Karpas-422 (cell line): ENCODE measurements around the gene PROSER1. TPM values are rescaled to one million over a fixed set of nuclear protein-coding genes. Genes with fewer than 3 reads are reported as not detected.
"Not testable (repeated sequence)": the region's sequence is repeated elsewhere in the genome, so short reads cannot be mapped to it uniquely, and the experiment has no call there.

ENCODE experiments used
- DNase-seq: peaks from one replicate; pipeline ENCODE4 v3.0.0-alpha.2; 2015
- H2AFZ ChIP-seq: fragments of 200-600 bp; sonication (generic); 2 replicates; pipeline ENCODE4 v1.6.1; 2014; ENCODE audit warnings: antibody characterized with exemption, low read length, mixed read lengths
- H3K27ac ChIP-seq: fragments of 200-600 bp; sonication (generic); 2 replicates; pipeline ENCODE4 v1.5.1; 2014; ENCODE audit warnings: mild to moderate bottlenecking, low read length, moderate library complexity
- H3K27me3 ChIP-seq: fragments of 200-600 bp; sonication (generic); 2 replicates; pipeline ENCODE4 v1.6.1; 2014; ENCODE audit warnings: low read length, mixed read lengths
- H3K36me3 ChIP-seq: fragments of 200-600 bp; sonication (generic); 2 replicates; pipeline ENCODE4 v1.6.1; 2014; ENCODE audit warnings: low read length, mixed read lengths; ENCODE audit not compliant: insufficient read depth
- H3K4me1 ChIP-seq: fragments of 200-600 bp; sonication (generic); 2 replicates; pipeline ENCODE4 v1.6.1; 2014; ENCODE audit warnings: mild to moderate bottlenecking, low read length, mixed read lengths
- H3K4me2 ChIP-seq: fragments of 200-600 bp; sonication (generic); 2 replicates; pipeline ENCODE4 v1.6.1; 2014; ENCODE audit warnings: low read length, low read depth, mild to moderate bottlenecking; ENCODE audit not compliant: poor library complexity, severe bottlenecking
- H3K4me3 ChIP-seq: fragments of 200-600 bp; sonication (generic); 2 replicates; pipeline ENCODE4 v1.5.1; 2014; ENCODE audit warnings: mild to moderate bottlenecking, antibody characterized with exemption, low read length, mixed read lengths
- H3K79me2 ChIP-seq: fragments of 200-600 bp; sonication (generic); 2 replicates; pipeline ENCODE4 v1.6.1; 2014; ENCODE audit warnings: mild to moderate bottlenecking, low read length, mixed read lengths
- H3K9ac ChIP-seq: fragments of 200-600 bp; sonication (generic); 2 replicates; pipeline ENCODE4 v1.6.0; 2014; ENCODE audit warnings: low read length
- H3K9me2 ChIP-seq: fragments of 200-600 bp; sonication (generic), shearing (Covaris generic); replicated peaks from 2 replicates; pipeline ENCODE4 v1.6.0; 2014; ENCODE audit warnings: mild to moderate bottlenecking, low read length, moderate library complexity; ENCODE audit not compliant: insufficient read depth
- H3K9me3 ChIP-seq: fragments of 300-700, 200-600 bp; sonication (generic); 2 replicates; pipeline ENCODE4 v1.6.1; 2014; ENCODE audit warnings: low read length, mixed read lengths
- H4K20me1 ChIP-seq: fragments of 200-600 bp; sonication (generic); 2 replicates; pipeline ENCODE4 v1.6.1; 2014; ENCODE audit warnings: mild to moderate bottlenecking, antibody characterized with exemption, low read length, low read depth; ENCODE audit not compliant: insufficient read depth
- total RNA-seq: library from RNA; depleted of rRNA; stranded (reverse); fragments of >200 nt; shearing (Covaris generic); gene quantifications from 2 replicates; pipeline ENCODE4 v1.2.3, GENCODE V29; 2014; ENCODE audit warnings: low replicate concordance

The PROSER1 gene
- total RNA-seq, 1 experiment from 2014 or later, result 60.7 TPM

GRCh38 chr13:39023761-39024160 is 14.1 kb downstream of the PROSER1 start:
- Histone ChIP-seq H3K4me3 (no peak overlapping the region), H3K9ac (no peak overlapping the region), H3K9me3 (no peaks in the 10 kb centered on the region), H4K20me1 (no peaks in the 10 kb centered on the region), H3K79me2 (peaks cover 38% of the 10 kb centered on the region), H3K27ac (no peak overlapping the region), H3K4me1 (no peaks in the 10 kb centered on the region), H2AFZ (no peak overlapping the region), H3K36me3 (peaks cover 71% of the 10 kb centered on the region; the same call in 1 of the 2 replicates), H3K4me2 (no peak overlapping the region), H3K9me2 (no peaks in the 10 kb centered on the region), H3K27me3 (no peaks in the 10 kb centered on the region)
- no peak for DNase-seq

DNA sequence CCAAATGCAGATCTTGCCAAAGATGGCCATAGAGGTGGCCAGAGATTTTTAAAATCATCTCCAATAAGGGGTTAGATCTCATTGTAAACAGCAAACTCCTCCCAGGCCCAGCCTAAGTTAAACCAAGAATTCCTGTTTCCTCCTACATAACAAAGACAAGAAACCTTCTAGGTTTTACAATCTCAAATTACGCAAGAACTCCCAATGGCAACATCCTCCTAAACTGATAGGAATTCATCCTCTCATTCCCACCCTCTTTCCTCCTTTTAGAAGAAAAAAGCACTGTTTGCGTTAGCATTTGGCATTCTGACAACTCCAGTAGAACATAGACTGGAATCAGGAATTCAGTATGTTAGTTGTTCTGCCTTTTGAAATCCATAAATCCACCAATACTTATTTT is 14.6 kb downstream of the PROSER1 start:
- Histone ChIP-seq H3K9me2 (no peaks in the 10 kb centered on the region), H3K36me3 (peaks cover 71% of the 10 kb centered on the region; the same call in 1 of the 2 replicates), H3K4me3 (no peak overlapping the region), H3K9ac (no peak overlapping the region), H3K9me3 (no peaks in the 10 kb centered on the region), H3K27ac (no peak overlapping the region), H2AFZ (no peak overlapping the region), H3K79me2 (peaks cover 35% of the 10 kb centered on the region), H3K4me1 (no peaks in the 10 kb centered on the region), H3K27me3 (no peaks in the 10 kb centered on the region), H3K4me2 (no peak overlapping the region), H4K20me1 (no peaks in the 10 kb centered on the region)
- DNase-seq, result no peak

DNA sequence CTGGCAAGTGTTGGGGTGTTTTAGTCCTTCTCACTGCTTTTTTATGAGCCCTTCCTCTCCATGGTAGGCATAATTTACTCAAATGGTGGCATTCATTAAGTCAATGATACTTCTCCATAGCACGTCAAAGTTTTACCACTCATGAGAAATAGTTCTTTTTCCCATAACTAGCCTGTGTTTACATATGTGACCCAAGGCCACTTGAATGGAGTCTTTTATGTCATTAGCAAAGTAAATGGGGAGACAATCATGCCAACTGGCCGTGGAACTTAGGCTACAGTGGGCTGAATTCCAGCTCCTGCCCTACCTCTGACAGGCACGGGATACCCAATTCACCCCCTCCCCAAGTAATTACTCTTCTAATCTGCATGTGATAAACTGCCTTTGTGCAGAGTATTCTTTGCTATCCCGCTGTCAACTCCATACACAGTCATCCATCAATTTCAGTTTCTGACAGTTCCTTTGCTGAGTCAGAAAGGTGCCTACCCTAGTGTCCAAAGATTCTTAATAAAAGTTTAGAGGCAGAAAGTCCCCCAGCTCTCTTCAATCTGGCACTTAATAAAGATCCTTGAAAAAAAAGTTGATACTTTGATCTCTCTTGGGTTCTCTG is 16.9 kb downstream of the PROSER1 start:
- Histone ChIP-seq H3K36me3 (peaks cover 67% of the 10 kb centered on the region; the same call in 1 of the 2 replicates), H3K9ac (no peak overlapping the region), H3K4me3 (no peak overlapping the region), H3K4me2 (no peak overlapping the region), H4K20me1 (no peaks in the 10 kb centered on the region), H3K9me2 (no peaks in the 10 kb centered on the region), H3K79me2 (peaks cover 21% of the 10 kb centered on the region), H2AFZ (no peak overlapping the region), H3K9me3 (no peaks in the 10 kb centered on the region), H3K27me3 (no peaks in the 10 kb centered on the region), H3K4me1 (no peaks in the 10 kb centered on the region), H3K27ac (no peak overlapping the region)
- DNase-seq, result no peak

- Histone ChIP-seq H2AFZ (no peak overlapping the region), H3K9ac (no peak overlapping the region), H3K4me2 (no peak overlapping the region), H3K9me2 (no peaks in the 10 kb centered on the region), H3K4me3 (no peak overlapping the region), H3K79me2 (peaks cover 6% of the 10 kb centered on the region), H3K9me3 (no peaks in the 10 kb centered on the region), H3K36me3 (peaks cover 68% of the 10 kb centered on the region), H3K4me1 (no peaks in the 10 kb centered on the region), H3K27ac (no peak overlapping the region), H3K27me3 (no peaks in the 10 kb centered on the region), H4K20me1 (no peaks in the 10 kb centered on the region; the same call in 1 of the 2 replicates)
- DNase-seq, result peak; percentile 54
These were observed 21.1 kb downstream of the PROSER1 start for GRCh38 chr13:39016787-39017186.

GRCh38 chr13:39016087-39016486 is 21.8 kb downstream of the PROSER1 start:
- Histone ChIP-seq H3K4me2 (no peak overlapping the region), H2AFZ (no peak overlapping the region), H3K9ac (no peak overlapping the region), H3K79me2 (peaks cover 4% of the 10 kb centered on the region), H3K9me3 (no peaks in the 10 kb centered on the region), H3K4me1 (no peaks in the 10 kb centered on the region), H3K27ac (no peak overlapping the region), H3K4me3 (no peak overlapping the region), H3K27me3 (no peaks in the 10 kb centered on the region), H3K9me2 (no peaks in the 10 kb centered on the region), H4K20me1 (no peaks in the 10 kb centered on the region; the same call in 1 of the 2 replicates), H3K36me3 (peaks cover 68% of the 10 kb centered on the region)
- no peak for DNase-seq

GRCh38 chr13:39013462-39013861 is 24.4 kb downstream of the PROSER1 start:
- Histone ChIP-seq H3K4me3 (no peak overlapping the region), H4K20me1 (no peaks in the 10 kb centered on the region; the same call in 1 of the 2 replicates), H3K4me2 (no peak overlapping the region), H3K27ac (no peak overlapping the region), H3K79me2 (0 out of 2 replicates have a peak, but pooled peaks cover 4% of the 10 kb centered on the region), H3K9ac (no peak overlapping the region), H3K36me3 (peaks cover 84% of the 10 kb centered on the region), H3K4me1 (no peaks in the 10 kb centered on the region), H3K9me2 (no peaks in the 10 kb centered on the region), H3K9me3 (no peaks in the 10 kb centered on the region), H2AFZ (no peak overlapping the region), H3K27me3 (no peaks in the 10 kb centered on the region)
- no peak for DNase-seq

- peaks cover 81% of the 10 kb centered on the region for H3K36me3 ChIP-seq
- H3K79me2 ChIP-seq, result 0 out of 2 replicates have a peak, but pooled peaks cover 4% of the 10 kb centered on the region
- H3K27ac ChIP-seq, result no peak overlapping the region
- H3K9me3 ChIP-seq, result no peaks in the 10 kb centered on the region
- DNase-seq, result no peak
- H3K9ac ChIP-seq, result no peak overlapping the region
- H3K27me3 ChIP-seq, result no peaks in the 10 kb centered on the region
- no peaks in the 10 kb centered on the region; the same call in 1 of the 2 replicates for H4K20me1 ChIP-seq
- H3K4me1 ChIP-seq, result no peaks in the 10 kb centered on the region
- no peak overlapping the region for H2AFZ ChIP-seq
- no peak overlapping the region for H3K4me2 ChIP-seq
- H3K9me2 ChIP-seq, result no peaks in the 10 kb centered on the region
- H3K4me3 ChIP-seq, result no peak overlapping the region
These were observed 25.3 kb downstream of the PROSER1 start for GRCh38 chr13:39012608-39013007.

GRCh38 chr13:39006371-39007111 is 31.3 kb downstream of the PROSER1 start:
- not testable (repeated sequence) for H3K4me2 ChIP-seq, H3K9ac ChIP-seq, H3K9me3 ChIP-seq, H3K27me3 ChIP-seq, H3K4me3 ChIP-seq, DNase-seq, H2AFZ ChIP-seq, H4K20me1 ChIP-seq, H3K9me2 ChIP-seq, H3K79me2 ChIP-seq, H3K4me1 ChIP-seq, H3K27ac ChIP-seq
- peaks cover 26% of the 10 kb centered on the region for H3K36me3 ChIP-seq
